OCI-LY1 (cell line): Measurements from ENCODE around the gene PTPN13.

Experiments
- EZH2 ChIP-seq: fragments of 200-600 bp; sonication (generic), shearing (Covaris generic); IDR thresholded peaks from 2 replicates; pipeline ENCODE4 v1.8.0; 2017; ENCODE audit warnings: borderline replicate concordance, mixed run types, mild to moderate bottlenecking, antibody characterized with exemption, low read length, moderate library complexity, mixed read lengths
- TF ChIP-seq, protein P1 (sequence below): fragments of 200-600 bp; sonication (generic), shearing (Covaris generic); IDR thresholded peaks from 2 replicates; pipeline ENCODE4 v1.5.1; 2017; ENCODE audit warnings: mild to moderate bottlenecking, antibody characterized with exemption, low read length, moderate library complexity, mixed read lengths

DNA sequence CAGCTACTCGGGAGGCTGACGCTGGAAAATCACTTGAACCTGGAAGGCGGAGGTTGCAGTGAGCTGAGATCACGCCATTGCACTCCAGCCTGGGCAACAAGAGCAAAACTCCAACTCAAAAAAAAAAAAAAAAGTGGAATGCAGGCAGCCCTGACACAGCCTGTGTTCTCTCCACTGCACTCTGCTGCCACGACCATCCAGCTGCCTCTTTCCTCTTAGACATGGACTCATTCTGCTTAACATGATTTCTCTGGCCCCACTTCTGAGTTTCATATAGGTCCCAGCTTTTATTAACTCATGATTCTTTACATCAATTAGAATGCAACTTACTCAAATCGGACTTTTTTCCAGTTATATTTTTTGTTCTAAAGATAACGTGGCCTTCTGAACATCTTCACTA is 225.4 kb downstream of the PTPN13 start:
- TF ChIP-seq, protein P1, sequence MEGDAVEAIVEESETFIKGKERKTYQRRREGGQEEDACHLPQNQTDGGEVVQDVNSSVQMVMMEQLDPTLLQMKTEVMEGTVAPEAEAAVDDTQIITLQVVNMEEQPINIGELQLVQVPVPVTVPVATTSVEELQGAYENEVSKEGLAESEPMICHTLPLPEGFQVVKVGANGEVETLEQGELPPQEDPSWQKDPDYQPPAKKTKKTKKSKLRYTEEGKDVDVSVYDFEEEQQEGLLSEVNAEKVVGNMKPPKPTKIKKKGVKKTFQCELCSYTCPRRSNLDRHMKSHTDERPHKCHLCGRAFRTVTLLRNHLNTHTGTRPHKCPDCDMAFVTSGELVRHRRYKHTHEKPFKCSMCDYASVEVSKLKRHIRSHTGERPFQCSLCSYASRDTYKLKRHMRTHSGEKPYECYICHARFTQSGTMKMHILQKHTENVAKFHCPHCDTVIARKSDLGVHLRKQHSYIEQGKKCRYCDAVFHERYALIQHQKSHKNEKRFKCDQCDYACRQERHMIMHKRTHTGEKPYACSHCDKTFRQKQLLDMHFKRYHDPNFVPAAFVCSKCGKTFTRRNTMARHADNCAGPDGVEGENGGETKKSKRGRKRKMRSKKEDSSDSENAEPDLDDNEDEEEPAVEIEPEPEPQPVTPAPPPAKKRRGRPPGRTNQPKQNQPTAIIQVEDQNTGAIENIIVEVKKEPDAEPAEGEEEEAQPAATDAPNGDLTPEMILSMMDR: no peak
- no peak for TF ChIP-seq EZH2
